Panc1 (cell line): ENCODE results near the gene PEX7.
"Not testable (repeated sequence)": the region's sequence is repeated elsewhere in the genome, so short reads cannot be mapped to it uniquely, and the experiment has no call there.

Experiments
- CTCF ChIP-seq: fragments of 450-650 bp; IDR thresholded peaks from 2 replicates; pipeline ENCODE4 v1.5.1; 2017; ENCODE audit warnings: mild to moderate bottlenecking
- POLR2AphosphoS5 ChIP-seq: IDR thresholded peaks from 2 replicates; pipeline ENCODE4 v1.6.1; 2012; ENCODE audit warnings: mild to moderate bottlenecking, low read depth, low read length, moderate library complexity
- SIN3A ChIP-seq: IDR thresholded peaks from 2 replicates; pipeline ENCODE4 v1.6.1; 2012; ENCODE audit warnings: low read depth, mild to moderate bottlenecking, low read length, moderate library complexity, borderline replicate concordance; ENCODE audit not compliant: insufficient read depth
- TCF7L2 ChIP-seq: IDR thresholded peaks from 2 replicates; pipeline ENCODE4 v1.6.1; 2011; ENCODE audit warnings: mild to moderate bottlenecking, low read depth, low read length, inconsistent platforms
- TF ChIP-seq, protein P1 (sequence below), 2 experiments: IDR thresholded peaks; 2 replicates each; pipeline ENCODE4 v1.6.1; 2011 to 2012; ENCODE audit warnings: low read depth in 2 of 2, control low read depth in 1 of 2, low read length in 1 of 2, mild to moderate bottlenecking in 1 of 2, moderate library complexity in 1 of 2; ENCODE audit not compliant: insufficient read depth in 1 of 2

DNA sequence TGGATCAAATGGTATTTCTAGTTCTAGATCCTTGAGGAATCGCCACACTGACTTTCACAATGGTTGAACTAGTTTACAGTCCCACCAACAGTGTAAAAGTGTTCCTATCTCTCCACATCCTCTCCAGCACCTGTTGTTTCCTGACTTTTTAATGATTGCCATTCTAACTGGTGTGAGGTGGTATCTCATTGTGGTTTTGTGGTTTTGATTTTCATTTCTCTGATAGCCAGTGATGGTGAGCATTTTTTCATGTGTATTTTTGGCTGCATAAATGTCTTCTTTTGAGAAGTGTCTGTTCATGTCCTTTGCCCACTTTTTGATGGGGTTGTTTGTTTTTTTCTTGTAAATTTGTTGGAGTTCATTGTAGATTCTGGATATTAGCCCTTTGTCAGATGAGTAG, 6.8 kb upstream of the PEX7 start:
- TF ChIP-seq POLR2AphosphoS5, CTCF, SIN3A, TCF7L2: not testable (repeated sequence)
- TF ChIP-seq, protein P1, sequence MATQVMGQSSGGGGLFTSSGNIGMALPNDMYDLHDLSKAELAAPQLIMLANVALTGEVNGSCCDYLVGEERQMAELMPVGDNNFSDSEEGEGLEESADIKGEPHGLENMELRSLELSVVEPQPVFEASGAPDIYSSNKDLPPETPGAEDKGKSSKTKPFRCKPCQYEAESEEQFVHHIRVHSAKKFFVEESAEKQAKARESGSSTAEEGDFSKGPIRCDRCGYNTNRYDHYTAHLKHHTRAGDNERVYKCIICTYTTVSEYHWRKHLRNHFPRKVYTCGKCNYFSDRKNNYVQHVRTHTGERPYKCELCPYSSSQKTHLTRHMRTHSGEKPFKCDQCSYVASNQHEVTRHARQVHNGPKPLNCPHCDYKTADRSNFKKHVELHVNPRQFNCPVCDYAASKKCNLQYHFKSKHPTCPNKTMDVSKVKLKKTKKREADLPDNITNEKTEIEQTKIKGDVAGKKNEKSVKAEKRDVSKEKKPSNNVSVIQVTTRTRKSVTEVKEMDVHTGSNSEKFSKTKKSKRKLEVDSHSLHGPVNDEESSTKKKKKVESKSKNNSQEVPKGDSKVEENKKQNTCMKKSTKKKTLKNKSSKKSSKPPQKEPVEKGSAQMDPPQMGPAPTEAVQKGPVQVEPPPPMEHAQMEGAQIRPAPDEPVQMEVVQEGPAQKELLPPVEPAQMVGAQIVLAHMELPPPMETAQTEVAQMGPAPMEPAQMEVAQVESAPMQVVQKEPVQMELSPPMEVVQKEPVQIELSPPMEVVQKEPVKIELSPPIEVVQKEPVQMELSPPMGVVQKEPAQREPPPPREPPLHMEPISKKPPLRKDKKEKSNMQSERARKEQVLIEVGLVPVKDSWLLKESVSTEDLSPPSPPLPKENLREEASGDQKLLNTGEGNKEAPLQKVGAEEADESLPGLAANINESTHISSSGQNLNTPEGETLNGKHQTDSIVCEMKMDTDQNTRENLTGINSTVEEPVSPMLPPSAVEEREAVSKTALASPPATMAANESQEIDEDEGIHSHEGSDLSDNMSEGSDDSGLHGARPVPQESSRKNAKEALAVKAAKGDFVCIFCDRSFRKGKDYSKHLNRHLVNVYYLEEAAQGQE (IDR thresholded peaks at IDR 0.05; ENCODE audit: insufficient read depth in 1 of 2, low read depth in 2 of 2, low read length in 1 of 2) = not testable (repeated sequence)
